Measurements from ENCODE around the gene CHAF1A. TPM values are rescaled to one million over a fixed set of nuclear protein-coding genes. Genes with fewer than 3 reads are reported as not detected.

Gene CHAF1A
- total RNA-seq, 3 donors from 2014 or later = 17.3 to 24.9 (median 18.1) TPM

DNA sequence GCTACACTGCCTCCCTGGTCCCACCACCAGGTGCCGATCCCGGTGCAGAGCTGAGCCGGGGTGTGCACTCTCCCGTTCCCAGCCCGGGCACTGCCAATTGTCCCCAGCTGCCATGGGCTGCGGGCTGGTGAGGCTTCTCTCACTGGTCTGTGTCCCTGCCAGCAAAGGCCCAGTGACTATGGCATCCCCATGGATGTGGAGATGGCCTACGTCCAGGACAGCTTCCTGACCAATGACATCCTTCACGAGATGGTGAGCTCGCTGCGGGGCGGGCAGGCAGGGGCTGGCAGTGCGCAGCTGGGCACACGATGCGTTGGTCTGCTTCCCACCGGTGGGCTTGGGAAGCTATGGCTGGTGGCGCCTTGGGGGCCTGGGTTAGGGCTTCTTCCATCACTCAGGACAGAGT is 44.5 kb upstream of the CHAF1A start:
- Histone ChIP-seq H3K36me3 (ENCODE audit: low read depth) (no peaks in the 10 kb centered on the region), H3K9me3 (no peaks in the 10 kb centered on the region), H3K4me3 (no peak overlapping the region), H3K4me1 (ENCODE audit: low read depth) (no peaks in the 10 kb centered on the region)
- intact Hi-C loops (cut with DNase I, micrococcal nuclease) = loop anchor here in 1 of 2 donors (10.0 kb wide), 1 partner anchor 93 kb away; no protein-coding TSS in a partner anchor
- TF ChIP-seq, protein P1, sequence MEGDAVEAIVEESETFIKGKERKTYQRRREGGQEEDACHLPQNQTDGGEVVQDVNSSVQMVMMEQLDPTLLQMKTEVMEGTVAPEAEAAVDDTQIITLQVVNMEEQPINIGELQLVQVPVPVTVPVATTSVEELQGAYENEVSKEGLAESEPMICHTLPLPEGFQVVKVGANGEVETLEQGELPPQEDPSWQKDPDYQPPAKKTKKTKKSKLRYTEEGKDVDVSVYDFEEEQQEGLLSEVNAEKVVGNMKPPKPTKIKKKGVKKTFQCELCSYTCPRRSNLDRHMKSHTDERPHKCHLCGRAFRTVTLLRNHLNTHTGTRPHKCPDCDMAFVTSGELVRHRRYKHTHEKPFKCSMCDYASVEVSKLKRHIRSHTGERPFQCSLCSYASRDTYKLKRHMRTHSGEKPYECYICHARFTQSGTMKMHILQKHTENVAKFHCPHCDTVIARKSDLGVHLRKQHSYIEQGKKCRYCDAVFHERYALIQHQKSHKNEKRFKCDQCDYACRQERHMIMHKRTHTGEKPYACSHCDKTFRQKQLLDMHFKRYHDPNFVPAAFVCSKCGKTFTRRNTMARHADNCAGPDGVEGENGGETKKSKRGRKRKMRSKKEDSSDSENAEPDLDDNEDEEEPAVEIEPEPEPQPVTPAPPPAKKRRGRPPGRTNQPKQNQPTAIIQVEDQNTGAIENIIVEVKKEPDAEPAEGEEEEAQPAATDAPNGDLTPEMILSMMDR (IDR thresholded peaks at IDR 0.05) = no peak
- DNase-seq (no peak), ATAC-seq (no peak)

DNA sequence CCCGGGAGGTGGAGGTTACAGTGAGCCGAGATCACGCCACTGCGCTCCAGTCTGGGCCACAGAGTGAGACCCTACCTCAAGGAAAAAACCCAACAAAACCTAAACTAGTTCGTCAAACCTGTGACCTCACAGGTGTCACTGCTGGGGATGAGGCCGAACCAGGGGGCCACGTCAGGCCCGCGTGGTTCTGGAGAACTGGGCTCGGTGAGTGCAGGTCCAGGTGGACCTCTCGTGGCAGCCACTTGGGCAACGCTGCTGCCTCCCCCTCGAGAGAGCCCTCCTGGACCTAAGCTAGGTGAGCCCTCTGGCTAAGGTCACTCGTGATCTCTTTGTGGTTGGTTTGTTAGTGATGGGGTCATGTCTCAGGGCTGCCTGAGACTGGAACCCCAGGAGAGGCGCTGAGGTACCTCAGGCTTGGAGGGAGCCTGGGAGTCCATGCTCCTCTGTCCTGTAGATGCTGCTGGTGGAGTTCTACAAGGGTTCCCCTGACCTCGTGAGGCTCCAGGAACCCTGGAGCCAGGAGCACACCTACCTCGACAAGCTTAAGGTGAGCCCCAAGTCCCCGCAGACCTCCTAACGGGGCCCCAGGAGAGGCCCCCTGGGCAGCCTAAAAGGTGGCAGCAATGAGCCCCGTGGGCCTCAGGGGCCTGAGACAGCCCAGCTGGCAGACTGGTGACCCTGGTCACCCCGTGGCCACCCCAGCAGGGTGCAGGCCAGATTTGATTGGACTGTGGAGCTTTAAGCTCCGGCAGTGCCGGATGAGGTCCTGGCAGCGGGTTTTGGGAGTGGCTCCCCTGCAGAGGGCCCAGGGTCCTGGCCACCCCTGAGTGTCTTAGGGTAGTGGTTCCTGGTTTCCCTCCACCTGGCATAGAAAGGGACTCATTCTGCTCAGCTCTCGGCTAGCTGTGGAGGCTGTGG is 43.5 kb upstream of the CHAF1A start:
- intact Hi-C loops (cut with DNase I, micrococcal nuclease) = loop anchor here in 1 of 2 donors (10.0 kb wide), 1 partner anchor 94 kb away; no protein-coding TSS in a partner anchor
- ATAC-seq = no peak

DNA sequence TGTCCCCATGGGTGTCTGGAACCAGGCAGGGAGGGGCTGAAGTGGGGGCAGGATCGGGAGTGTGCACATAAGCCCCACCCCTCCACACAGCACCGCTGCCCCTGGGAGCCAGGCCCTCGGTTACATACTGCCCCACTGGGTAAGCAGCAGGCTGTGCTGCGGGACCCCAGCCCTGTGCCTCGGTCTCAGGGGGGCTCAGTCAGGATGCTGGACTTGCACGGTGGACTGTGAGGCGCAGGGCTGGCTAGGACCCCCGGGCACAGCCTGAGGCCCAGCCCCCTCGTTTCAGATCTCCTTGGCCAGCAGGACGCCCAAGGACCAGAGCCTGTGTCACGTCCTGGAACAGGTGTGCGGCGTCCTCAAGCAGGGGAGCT is 42.8 kb upstream of the CHAF1A start:
- Histone ChIP-seq H3K9me3 (no peaks in the 10 kb centered on the region), H3K4me1 (ENCODE audit: low read depth) (no peaks in the 10 kb centered on the region), H3K4me3 (no peak overlapping the region), H3K36me3 (ENCODE audit: low read depth) (no peaks in the 10 kb centered on the region)
- TF ChIP-seq, protein P1 (IDR thresholded peaks at IDR 0.05) = no peak
- intact Hi-C loops (cut with DNase I, micrococcal nuclease) = loop anchor here in 1 of 2 donors (10.0 kb wide), 1 partner anchor 95 kb away; no protein-coding TSS in a partner anchor
- ATAC-seq (no peak), DNase-seq (no peak)

More for the DNA sequence above, 43.5 kb upstream of the CHAF1A start:
- no peak for DNase-seq
- H3K4me1 ChIP-seq (ENCODE audit: low read depth) = no peaks in the 10 kb centered on the region
- H3K9me3 ChIP-seq = no peaks in the 10 kb centered on the region
- no peak overlapping the region for H3K4me3 ChIP-seq
- H3K36me3 ChIP-seq (ENCODE audit: low read depth) = no peaks in the 10 kb centered on the region
- TF ChIP-seq, protein P1 (IDR thresholded peaks at IDR 0.05) = no peak

DNA sequence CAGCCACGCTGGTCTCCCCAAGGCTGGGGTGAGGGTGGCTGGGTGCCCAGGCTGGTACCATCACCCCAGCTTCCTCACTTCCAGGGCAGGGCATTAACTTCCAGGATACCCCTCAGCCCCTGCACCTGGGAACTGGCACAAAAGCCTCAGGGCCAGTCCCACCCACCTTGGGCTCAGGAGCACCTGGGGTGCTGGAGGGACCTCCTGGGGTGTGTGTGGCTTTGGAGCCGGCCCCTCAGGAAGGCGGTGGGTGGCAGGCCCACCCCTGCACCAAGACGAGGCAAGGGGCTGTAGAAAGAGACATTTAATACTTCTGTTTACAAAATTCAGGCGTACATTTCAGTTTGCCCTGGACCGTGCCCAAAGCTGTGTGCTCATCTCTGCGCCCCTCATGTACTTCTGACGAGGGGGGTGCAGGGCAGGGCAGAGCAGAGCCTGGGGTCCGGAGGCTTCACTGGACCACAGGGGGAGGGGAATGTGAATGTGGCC is 42.3 kb upstream of the CHAF1A start:
- ATAC-seq = no peak
- no peak for DNase-seq
- TF ChIP-seq, protein P1 (IDR thresholded peaks at IDR 0.05) = no peak
- intact Hi-C loops (cut with DNase I, micrococcal nuclease) = no loop called here
- Histone ChIP-seq H3K36me3 (ENCODE audit: low read depth) (no peaks in the 10 kb centered on the region), H3K9me3 (no peaks in the 10 kb centered on the region), H3K4me1 (ENCODE audit: low read depth) (peaks cover 1% of the 10 kb centered on the region), H3K4me3 (no peak overlapping the region)

DNA sequence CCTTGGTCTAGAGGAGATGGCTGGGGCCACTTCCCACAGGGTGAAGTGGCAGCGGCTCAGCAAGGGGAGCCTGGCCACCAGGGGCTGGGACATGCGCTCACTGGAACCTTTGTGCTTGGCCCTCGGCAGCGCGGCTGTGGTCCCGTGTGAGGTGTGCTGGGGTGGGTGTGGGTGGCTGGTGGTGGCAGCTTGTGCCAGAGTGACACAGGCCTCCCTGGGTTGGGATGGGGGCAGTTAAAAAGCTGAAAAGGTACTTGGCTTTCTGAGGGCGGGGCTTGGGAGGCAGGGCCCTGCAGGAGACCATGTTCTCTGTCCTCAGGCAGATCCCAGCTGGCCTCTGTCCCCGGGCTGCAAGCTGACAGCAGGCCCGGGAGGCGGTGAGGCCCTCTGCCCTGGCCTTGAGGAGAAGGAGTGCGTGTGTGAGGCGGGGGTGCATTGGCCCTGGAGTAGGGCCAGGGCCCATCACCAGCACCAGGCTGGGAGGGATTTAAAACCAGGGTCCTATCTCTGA is 41.7 kb upstream of the CHAF1A start:
- Histone ChIP-seq H3K36me3 (ENCODE audit: low read depth) (no peaks in the 10 kb centered on the region), H3K4me3 (no peak overlapping the region), H3K4me1 (ENCODE audit: low read depth) (peaks cover 3% of the 10 kb centered on the region), H3K9me3 (no peaks in the 10 kb centered on the region)
- DNase-seq = no peak
- intact Hi-C loops (cut with DNase I, micrococcal nuclease) = no loop called here
- TF ChIP-seq, protein P1 (IDR thresholded peaks at IDR 0.05) = no peak
- ATAC-seq = no peak

Data from mucosa of descending colon (tissue), 3 donors.